GM23338 (cell line): ENCODE results near the gene NYAP2.

ENCODE experiments used
- CTCF ChIP-seq, 2 experiments: fragments of 200-600 bp in 1 of 2; sonication (generic) in 1 of 2; conservative IDR thresholded peaks; 2 replicates each; pipeline versions ENCODE4 v1.5.1 to v1.6.1; 2016 to 2017; ENCODE audit warnings: antibody characterized with exemption in 2 of 2, low read depth in 2 of 2, mild to moderate bottlenecking in 2 of 2, moderate library complexity in 1 of 2
- EZH2 ChIP-seq: fragments of 200-600 bp; sonication (generic); IDR thresholded peaks from one replicate; pipeline ENCODE4 v1.8.0; 2017; ENCODE audit warnings: antibody characterized with exemption, mild to moderate bottlenecking, low read depth; ENCODE audit not compliant: unreplicated experiment
- EZH2phosphoT487 ChIP-seq: fragments of 200-600 bp; sonication (generic); IDR thresholded peaks from one replicate; pipeline ENCODE4 v1.8.1; 2018; ENCODE audit warnings: antibody characterized with exemption; ENCODE audit not compliant: unreplicated experiment
- JUNB ChIP-seq: IDR thresholded peaks from one replicate; pipeline ENCODE4 v1.6.1; 2016; ENCODE audit warnings: antibody characterized with exemption; ENCODE audit not compliant: unreplicated experiment
- ZNF114 ChIP-seq: fragments of 250-450 bp; sonication (Bioruptor Pico); IDR thresholded peaks from 2 replicates; pipeline ENCODE4 v1.5.0; 2020; ENCODE audit warnings: mild to moderate bottlenecking, moderate library complexity

- no peak for TF ChIP-seq EZH2
- TF ChIP-seq CTCF (conservative IDR thresholded peaks at IDR 0.05; ENCODE audit: low read depth in 2 of 2): no peak
- no peak for TF ChIP-seq JUNB
- no peak for TF ChIP-seq ZNF114 (CRISPR knock-in tag)
- no peak for TF ChIP-seq EZH2phosphoT487
Measured at GRCh38 chr2:225534697-225535096, 135.2 kb downstream of the NYAP2 start.
